Immature natural killer cell (primary cell): ENCODE results near the gene DDX1. TPM values are rescaled to one million over a fixed set of nuclear protein-coding genes. Genes with fewer than 3 reads are reported as not detected.
"Not testable (repeated sequence)": the region's sequence is repeated elsewhere in the genome, so short reads cannot be mapped to it uniquely, and the experiment has no call there.

Experiments
- DNase-seq, 3 donors: peaks; one replicate each; pipeline ENCODE4 v3.0.0; 2022; ENCODE audit warnings: mixed read lengths in 1 of 3
- H3K27ac Mint-ChIP-seq, 6 donors: one replicate each; pipeline ENCODE4 v1.8.0; 2020; ENCODE audit warnings: mixed read lengths in 6 of 6, mild to moderate bottlenecking in 5 of 6, inconsistent platforms in 4 of 6, moderate library complexity in 3 of 6
- H3K27me3 Mint-ChIP-seq, 3 donors: one replicate each; pipeline ENCODE4 v1.8.0; 2020 to 2021; ENCODE audit warnings: low read depth in 3 of 3, mild to moderate bottlenecking in 3 of 3, mixed read lengths in 3 of 3, moderate library complexity in 3 of 3, inconsistent platforms in 1 of 3
- H3K36me3 Mint-ChIP-seq, 3 donors: one replicate each; pipeline ENCODE4 v1.8.0; 2020; ENCODE audit warnings: mixed read lengths in 3 of 3, inconsistent platforms in 2 of 3, mild to moderate bottlenecking in 2 of 3
- H3K4me1 Mint-ChIP-seq, 2 donors: one replicate each; pipeline ENCODE4 v1.8.0; 2020; ENCODE audit warnings: inconsistent platforms in 2 of 2, mild to moderate bottlenecking in 2 of 2, mixed read lengths in 2 of 2, moderate library complexity in 1 of 2
- H3K4me3 Mint-ChIP-seq, 5 donors: one replicate each; pipeline ENCODE4 v1.8.0; 2020; ENCODE audit warnings: mild to moderate bottlenecking in 5 of 5, mixed read lengths in 5 of 5, inconsistent platforms in 3 of 5, moderate library complexity in 3 of 5
- H3K9me3 Mint-ChIP-seq, 6 donors: one replicate each; pipeline ENCODE4 v1.8.0; 2020; ENCODE audit warnings: mild to moderate bottlenecking in 6 of 6, mixed read lengths in 6 of 6, inconsistent platforms in 4 of 6, moderate library complexity in 3 of 6
- polyA plus RNA-seq, 3 donors: library from polyadenylated mRNA; unstranded; fragments of 300-500 nt; fragmentation: Illumina TruSeq; gene quantifications; one replicate each; pipeline ENCODE4 v1.2.3, GENCODE V29; 2021

The DDX1 gene
- polyA plus RNA-seq, 3 donors from 2014 or later = 34.1 to 51.9 (median 47.9) TPM

DNA sequence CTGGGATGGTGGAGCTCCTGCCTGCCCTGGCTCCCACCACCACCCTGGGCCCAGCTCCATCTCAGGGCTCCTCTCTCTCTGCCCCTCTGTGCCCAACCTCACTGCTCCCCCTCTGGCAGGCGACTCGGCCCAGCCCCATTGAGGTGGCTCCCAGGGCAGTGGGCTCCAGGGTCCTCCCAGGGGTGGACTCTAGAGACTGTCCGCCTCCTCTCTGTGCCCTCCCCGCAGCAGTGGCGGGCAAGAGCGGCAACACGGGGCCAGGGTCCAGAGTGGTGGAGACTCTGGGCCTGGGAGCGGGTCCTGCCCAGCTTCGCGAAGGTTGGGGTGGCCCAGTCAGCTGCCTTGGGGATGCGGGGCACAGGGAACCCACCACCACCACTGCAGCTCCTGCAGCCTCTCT is 27.4 kb downstream of the DDX1 start:
- Mint-ChIP-seq H3K36me3 (peaks cover 19 to 44% (median 32%) of the 10 kb centered on the region in 3 donors), H3K4me1 (peaks cover 0 to 9% of the 10 kb centered on the region in 2 donors), H3K27ac (no peak overlapping the region), H3K27me3 (no peaks in the 10 kb centered on the region), H3K9me3 (no peaks in the 10 kb centered on the region), H3K4me3 (no peak overlapping the region)
- DNase-seq = no peak

DNA sequence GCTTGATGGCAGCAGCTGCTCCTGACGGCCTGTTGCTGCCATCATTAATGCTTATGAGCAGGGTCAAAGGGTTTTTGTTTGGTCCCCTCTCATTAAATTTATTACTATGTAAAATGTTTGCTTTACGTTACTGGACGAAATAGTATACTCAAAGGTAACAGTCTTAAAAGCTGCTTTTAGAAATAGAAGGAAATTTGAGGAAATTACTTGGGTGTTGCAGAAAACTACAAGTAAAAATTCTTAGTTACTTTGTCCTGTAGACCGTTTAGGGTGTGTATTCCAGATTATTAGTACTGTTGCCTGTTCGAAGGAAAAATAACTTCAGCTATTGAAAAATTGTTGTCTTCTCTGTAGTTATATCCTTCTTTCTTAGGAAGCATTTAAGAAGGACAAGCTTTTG is 27.8 kb downstream of the DDX1 start:
- Mint-ChIP-seq H3K36me3 (peaks cover 23 to 44% (median 36%) of the 10 kb centered on the region in 3 donors), H3K27me3 (no peaks in the 10 kb centered on the region), H3K9me3 (no peaks in the 10 kb centered on the region), H3K4me3 (no peak overlapping the region), H3K27ac (no peak overlapping the region), H3K4me1 (peaks cover 0 to 9% of the 10 kb centered on the region in 2 donors)
- no peak for DNase-seq

DNA sequence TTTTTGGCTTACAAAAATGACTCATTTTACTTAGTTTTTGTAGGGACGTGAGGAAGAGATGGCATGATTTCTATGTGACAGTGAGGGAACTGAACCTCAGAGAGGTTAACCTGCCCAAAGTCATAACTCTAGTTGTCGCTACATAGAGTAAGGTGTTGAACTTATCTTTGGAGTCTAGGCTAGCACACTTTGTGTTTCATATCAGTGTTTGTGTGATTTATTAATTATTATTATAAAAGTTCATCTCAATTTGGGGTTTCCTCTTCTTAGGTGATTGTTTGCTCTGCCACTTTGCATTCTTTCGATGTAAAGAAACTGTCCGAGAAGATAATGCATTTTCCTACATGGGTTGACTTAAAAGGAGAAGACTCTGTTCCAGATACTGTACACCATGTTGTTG is 28.3 kb downstream of the DDX1 start:
- Mint-ChIP-seq H3K27me3 (no peaks in the 10 kb centered on the region), H3K4me3 (no peak overlapping the region), H3K4me1 (peaks cover 0 to 5% of the 10 kb centered on the region in 2 donors), H3K9me3 (no peaks in the 10 kb centered on the region), H3K27ac (no peak overlapping the region), H3K36me3 (peaks cover 26 to 44% (median 34%) of the 10 kb centered on the region in 3 donors)
- no peak for DNase-seq

GRCh38 chr2:15620340-15620739 is 28.7 kb downstream of the DDX1 start:
- DNase-seq = no peak

GRCh38 chr2:15620857-15621471 is 29.3 kb downstream of the DDX1 start:
- peaks cover 28 to 47% (median 34%) of the 10 kb centered on the region in 3 donors for H3K36me3 Mint-ChIP-seq

More at GRCh38 chr2:15620340-15620739, 28.7 kb downstream of the DDX1 start:
- Mint-ChIP-seq H3K36me3 (peaks cover 25 to 42% (median 34%) of the 10 kb centered on the region in 3 donors), H3K27ac (no peak overlapping the region), H3K27me3 (no peaks in the 10 kb centered on the region), H3K4me3 (no peak overlapping the region), H3K9me3 (no peaks in the 10 kb centered on the region), H3K4me1 (peaks cover 0 to 1% of the 10 kb centered on the region in 2 donors)

GRCh38 chr2:15621472-15621870 is 29.8 kb downstream of the DDX1 start:
- H3K36me3 Mint-ChIP-seq = peaks cover 30 to 52% (median 30%) of the 10 kb centered on the region in 3 donors
- not testable (repeated sequence) for H3K27me3 Mint-ChIP-seq, H3K27ac Mint-ChIP-seq, DNase-seq, H3K4me1 Mint-ChIP-seq, H3K4me3 Mint-ChIP-seq, H3K9me3 Mint-ChIP-seq

More at GRCh38 chr2:15620857-15621471, 29.3 kb downstream of the DDX1 start:
- Mint-ChIP-seq H3K4me1 (no peaks in the 10 kb centered on the region), H3K27ac (no peak overlapping the region), H3K4me3 (no peak overlapping the region), H3K9me3 (no peaks in the 10 kb centered on the region), H3K27me3 (no peaks in the 10 kb centered on the region)
- DNase-seq = no peak

- no peaks in the 10 kb centered on the region for H3K9me3 Mint-ChIP-seq
- H3K36me3 Mint-ChIP-seq = peaks cover 30 to 58% (median 34%) of the 10 kb centered on the region in 3 donors
- no peak overlapping the region for H3K27ac Mint-ChIP-seq
- no peak for DNase-seq
- H3K4me3 Mint-ChIP-seq = no peak overlapping the region
- no peaks in the 10 kb centered on the region for H3K27me3 Mint-ChIP-seq
- H3K4me1 Mint-ChIP-seq = peaks cover 0 to 6% of the 10 kb centered on the region in 2 donors
Observed at GRCh38 chr2:15622214-15622613, 30.5 kb downstream of the DDX1 start.

GRCh38 chr2:15622614-15623480 is 31.2 kb downstream of the DDX1 start:
- Mint-ChIP-seq H3K27me3 (no peaks in the 10 kb centered on the region), H3K4me3 (no peak overlapping the region), H3K9me3 (no peaks in the 10 kb centered on the region), H3K4me1 (peaks cover 0 to 6% of the 10 kb centered on the region in 2 donors), H3K27ac (no peak overlapping the region), H3K36me3 (peaks cover 30 to 63% (median 34%) of the 10 kb centered on the region in 3 donors)
- DNase-seq = no peak

GRCh38 chr2:15623481-15623796 is 31.8 kb downstream of the DDX1 start:
- no peak for DNase-seq
- Mint-ChIP-seq H3K27ac (no peak overlapping the region), H3K4me1 (peaks cover 0 to 6% of the 10 kb centered on the region in 2 donors), H3K9me3 (no peaks in the 10 kb centered on the region), H3K27me3 (no peaks in the 10 kb centered on the region), H3K4me3 (no peak overlapping the region), H3K36me3 (peaks cover 30 to 69% (median 34%) of the 10 kb centered on the region in 3 donors)

DNA sequence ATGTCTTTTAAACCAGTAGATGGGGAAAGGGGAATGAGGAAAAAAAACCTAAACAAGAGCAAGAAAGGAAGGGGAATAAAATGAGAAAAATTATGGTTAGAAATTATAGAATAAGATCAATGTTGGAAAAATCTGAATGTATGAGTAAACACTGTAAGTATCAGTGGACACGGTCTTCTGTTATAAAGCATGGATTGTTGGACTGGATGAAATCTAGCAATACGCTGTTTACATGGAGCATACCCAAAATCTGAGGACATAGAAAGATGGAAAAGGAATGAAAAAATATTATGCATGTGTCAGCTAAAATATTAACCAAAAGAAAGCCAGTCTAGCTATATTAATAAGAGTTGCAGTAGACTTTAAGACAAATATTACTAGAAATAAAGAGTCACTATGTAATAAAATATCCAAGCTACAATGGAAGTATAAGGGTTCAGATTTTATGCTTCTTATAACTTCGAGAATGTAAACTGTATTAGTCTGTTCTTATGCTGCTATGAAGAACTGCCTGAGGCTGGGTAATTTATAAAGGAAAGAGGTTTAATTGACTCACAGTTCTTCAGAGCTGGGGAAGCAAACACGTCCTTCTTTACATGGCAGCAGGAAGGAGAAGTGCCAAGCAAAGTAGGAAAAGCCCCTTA is 32.4 kb downstream of the DDX1 start:
- Mint-ChIP-seq H3K4me3 (no peak overlapping the region), H3K4me1 (peaks cover 0 to 6% of the 10 kb centered on the region in 2 donors), H3K9me3 (no peaks in the 10 kb centered on the region), H3K27me3 (no peaks in the 10 kb centered on the region), H3K36me3 (peaks cover 30 to 73% (median 34%) of the 10 kb centered on the region in 3 donors), H3K27ac (no peak overlapping the region)
- no peak for DNase-seq

GRCh38 chr2:15624903-15625302 is 33.2 kb downstream of the DDX1 start:
- Mint-ChIP-seq H3K4me1 (peaks cover 0 to 6% of the 10 kb centered on the region in 2 donors), H3K36me3 (peaks cover 30 to 74% (median 37%) of the 10 kb centered on the region in 3 donors), H3K27me3 (no peaks in the 10 kb centered on the region), H3K27ac (no peak overlapping the region), H3K9me3 (no peaks in the 10 kb centered on the region), H3K4me3 (no peak overlapping the region)
- no peak for DNase-seq

DNA sequence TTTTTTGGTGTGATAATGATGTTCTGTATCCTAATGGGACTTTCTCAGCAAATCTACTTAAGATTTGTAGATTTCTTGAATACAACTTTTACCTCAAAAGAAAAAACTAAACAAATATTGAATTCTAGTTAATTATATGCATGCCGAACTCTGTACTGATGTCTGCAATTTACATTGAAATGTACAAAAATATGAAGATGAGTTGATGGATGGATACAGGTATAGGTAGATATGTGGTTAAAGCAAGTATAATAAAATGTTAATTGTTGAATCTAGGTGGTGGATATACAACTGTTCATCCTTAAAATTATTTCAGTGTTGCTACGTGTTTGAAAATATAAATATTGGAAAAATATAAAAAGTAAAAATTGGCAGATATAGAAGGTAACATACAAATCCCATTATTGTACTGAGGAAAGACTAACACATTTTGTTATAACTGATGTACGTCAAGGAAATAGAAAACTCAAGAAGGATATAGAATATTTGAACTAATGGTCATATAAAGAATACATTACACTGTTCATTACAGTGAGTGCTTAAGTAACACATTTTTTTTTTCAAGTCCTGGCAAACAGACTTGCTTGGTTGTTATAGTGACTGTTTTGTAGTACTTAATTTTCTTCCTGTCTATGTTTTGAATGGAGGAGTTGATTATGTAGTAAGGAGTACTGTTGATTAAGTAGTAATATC is 33.8 kb downstream of the DDX1 start:
- Mint-ChIP-seq H3K27ac (peak overlapping the region in 1 of 6 donors; percentile 5), H3K9me3 (no peaks in the 10 kb centered on the region), H3K36me3 (peaks cover 26 to 76% (median 42%) of the 10 kb centered on the region in 3 donors), H3K4me1 (peaks cover 0 to 6% of the 10 kb centered on the region in 2 donors), H3K27me3 (no peaks in the 10 kb centered on the region), H3K4me3 (no peak overlapping the region)
- DNase-seq = no peak

DNA sequence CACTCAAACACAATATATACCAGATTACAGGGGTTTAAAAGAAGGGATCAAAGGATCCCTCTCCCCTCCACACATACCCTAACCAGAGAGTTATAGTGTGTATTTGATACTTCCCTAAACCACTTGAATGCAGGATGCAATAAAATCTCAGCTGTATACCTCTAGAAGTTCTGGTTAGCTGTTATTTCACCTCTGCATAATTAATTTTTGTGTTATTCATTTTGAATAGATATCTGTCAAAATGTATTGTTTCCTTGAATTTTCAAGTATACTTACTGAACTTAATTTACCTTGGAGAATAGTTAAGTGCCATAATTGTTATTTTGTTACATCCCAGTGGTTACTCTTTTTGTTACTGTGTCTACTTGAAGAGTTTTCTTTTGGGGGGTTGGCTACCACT is 34.5 kb downstream of the DDX1 start:
- Mint-ChIP-seq H3K9me3 (no peaks in the 10 kb centered on the region), H3K36me3 (peaks cover 29 to 75% (median 41%) of the 10 kb centered on the region in 3 donors), H3K27me3 (no peaks in the 10 kb centered on the region), H3K4me3 (no peak overlapping the region), H3K4me1 (peaks cover 0 to 6% of the 10 kb centered on the region in 2 donors), H3K27ac (peak overlapping the region in 1 of 6 donors; percentile 5)
- DNase-seq = no peak
